NCI-H1105 treated with DMSO at 0.1 percent for 48 hours (cell line): ENCODE results near the gene CPED1.
A peak's percentile ranks its signal among the peaks of the same experiment; 100 is the strongest.
"Not testable (repeated sequence)": the region's sequence is repeated elsewhere in the genome, so short reads cannot be mapped to it uniquely, and the experiment has no call there.

Source experiments
- DNase-seq: peaks from one replicate; lab custom pipeline; 2025; lab: John Stamatoyannopoulos, UW

The CPED1 gene

GRCh38 chr7:121041516-121042148, 53.1 kb downstream of the CPED1 start:
- DNase-seq, result peak; percentile 38

- DNase-seq, result no peak
Observed at GRCh38 chr7:121042195-121042594, 53.7 kb downstream of the CPED1 start.

GRCh38 chr7:121042899-121043298, 54.4 kb downstream of the CPED1 start:
- no peak for DNase-seq

- no peak for DNase-seq
Observed at GRCh38 chr7:121043314-121044234, 55.1 kb downstream of the CPED1 start.

- DNase-seq, result no peak
Observed at GRCh38 chr7:121045090-121045489, 56.6 kb downstream of the CPED1 start.

GRCh38 chr7:121046009-121046408, 57.5 kb downstream of the CPED1 start:
- no peak for DNase-seq

GRCh38 chr7:121046893-121047468, 58.5 kb downstream of the CPED1 start:
- no peak for DNase-seq

- no peak for DNase-seq
Observed at GRCh38 chr7:121048195-121048594, 59.7 kb downstream of the CPED1 start.

GRCh38 chr7:121049028-121049791, 60.7 kb downstream of the CPED1 start:
- DNase-seq, result no peak

- no peak for DNase-seq
Observed at GRCh38 chr7:121049897-121050296, 61.4 kb downstream of the CPED1 start.

- no peak for DNase-seq
Observed at GRCh38 chr7:121053219-121053618, 64.7 kb downstream of the CPED1 start.

GRCh38 chr7:121054925-121055324, 66.4 kb downstream of the CPED1 start:
- DNase-seq, result peak; percentile 4

GRCh38 chr7:121057878-121058277, 69.4 kb downstream of the CPED1 start:
- no peak for DNase-seq

- DNase-seq, result no peak
Observed at GRCh38 chr7:121058975-121059374, 70.5 kb downstream of the CPED1 start.

- not testable (repeated sequence) for DNase-seq
Observed at GRCh38 chr7:121059979-121060509, 71.5 kb downstream of the CPED1 start.

- no peak for DNase-seq
Observed at GRCh38 chr7:121061677-121062582, 73.4 kb downstream of the CPED1 start.

- DNase-seq, result no peak
Observed at GRCh38 chr7:121062671-121063279, 74.3 kb downstream of the CPED1 start.

GRCh38 chr7:121067717-121068116, 79.2 kb downstream of the CPED1 start:
- DNase-seq, result not testable (repeated sequence)

- DNase-seq, result no peak
Observed at GRCh38 chr7:121069346-121070100, 81.0 kb downstream of the CPED1 start.

GRCh38 chr7:121071132-121071531, 82.6 kb downstream of the CPED1 start:
- DNase-seq, result no peak
